HG02852 (cell line): ENCODE data around the gene SH3RF2.
"Not testable (repeated sequence)": the region's sequence is repeated elsewhere in the genome, so short reads cannot be mapped to it uniquely, and the experiment has no call there.

Source experiments
- ATAC-seq: cut with Tn5 transposase; IDR thresholded peaks from one replicate; pipeline ENCODE4 v1.9.1; 2021; ENCODE audit warnings: mild to moderate bottlenecking, moderate library complexity; ENCODE audit not compliant: unreplicated experiment

Gene SH3RF2

GRCh38 chr5:145976431-145977155 is 40.2 kb downstream of the SH3RF2 start:
- ATAC-seq: peak; percentile 84

GRCh38 chr5:145978171-145978570 is 41.8 kb downstream of the SH3RF2 start:
- ATAC-seq: no peak

GRCh38 chr5:145978708-145979107 is 42.3 kb downstream of the SH3RF2 start:
- no peak for ATAC-seq

- no peak for ATAC-seq
Measured at GRCh38 chr5:145979270-145980223, 43.2 kb downstream of the SH3RF2 start.

GRCh38 chr5:145980259-145980658 is 43.9 kb downstream of the SH3RF2 start:
- no peak for ATAC-seq

- ATAC-seq: no peak
Measured at GRCh38 chr5:145980718-145981117, 44.3 kb downstream of the SH3RF2 start.

- no peak for ATAC-seq
Measured at GRCh38 chr5:145981589-145982571, 45.5 kb downstream of the SH3RF2 start.

GRCh38 chr5:145982572-145983318 is 46.4 kb downstream of the SH3RF2 start:
- ATAC-seq: no peak

GRCh38 chr5:145983446-145983845 is 47.1 kb downstream of the SH3RF2 start:
- ATAC-seq: no peak

- no peak for ATAC-seq
Measured at GRCh38 chr5:145984072-145984471, 47.7 kb downstream of the SH3RF2 start.

GRCh38 chr5:145987856-145988255 is 51.5 kb downstream of the SH3RF2 start:
- ATAC-seq: no peak

- ATAC-seq: no peak
Measured at GRCh38 chr5:145988993-145989392, 52.6 kb downstream of the SH3RF2 start.

- ATAC-seq: no peak
Measured at GRCh38 chr5:145989428-145989827, 53.0 kb downstream of the SH3RF2 start.

GRCh38 chr5:145990170-145990569 is 53.8 kb downstream of the SH3RF2 start:
- ATAC-seq: no peak

- no peak for ATAC-seq
Measured at GRCh38 chr5:145991044-145991575, 54.7 kb downstream of the SH3RF2 start.

GRCh38 chr5:145993538-145993937 is 57.2 kb downstream of the SH3RF2 start:
- not testable (repeated sequence) for ATAC-seq

GRCh38 chr5:145996135-145996534 is 59.8 kb downstream of the SH3RF2 start:
- ATAC-seq: no peak

- no peak for ATAC-seq
Measured at GRCh38 chr5:145999208-145999607, 62.8 kb downstream of the SH3RF2 start.

GRCh38 chr5:146000072-146000471 is 63.7 kb downstream of the SH3RF2 start:
- no peak for ATAC-seq
